HUES48 (cell line): Measurements from ENCODE around the gene MIGA2.

Experiments
- H3K27ac ChIP-seq: one replicate; pipeline ENCODE4 v1.7.0; 2013; ENCODE audit warnings: low read depth, low read length, inconsistent platforms
- H3K27me3 ChIP-seq: 2 replicates; pipeline ENCODE4 v1.6.1; 2013; ENCODE audit warnings: mild to moderate bottlenecking, low read length; ENCODE audit not compliant: control insufficient read depth, insufficient read depth
- H3K36me3 ChIP-seq: 2 replicates; pipeline ENCODE4 v1.6.1; 2013; ENCODE audit warnings: low read length; ENCODE audit not compliant: control insufficient read depth, insufficient read depth
- H3K4me1 ChIP-seq: 2 replicates; pipeline ENCODE4 v1.6.1; 2013; ENCODE audit warnings: mild to moderate bottlenecking, low read length; ENCODE audit not compliant: control insufficient read depth, insufficient read depth
- H3K4me3 ChIP-seq: 2 replicates; pipeline ENCODE4 v1.5.1; 2013; ENCODE audit warnings: mild to moderate bottlenecking, low read depth, low read length
- H3K9ac ChIP-seq: 2 replicates; pipeline ENCODE4 v1.6.1; 2013; ENCODE audit warnings: mild to moderate bottlenecking, low read depth, low read length, moderate library complexity
- H3K9me3 ChIP-seq: 2 replicates; pipeline ENCODE4 v1.6.1; 2013; ENCODE audit warnings: low read length; ENCODE audit not compliant: control insufficient read depth, insufficient read depth

Gene MIGA2

DNA sequence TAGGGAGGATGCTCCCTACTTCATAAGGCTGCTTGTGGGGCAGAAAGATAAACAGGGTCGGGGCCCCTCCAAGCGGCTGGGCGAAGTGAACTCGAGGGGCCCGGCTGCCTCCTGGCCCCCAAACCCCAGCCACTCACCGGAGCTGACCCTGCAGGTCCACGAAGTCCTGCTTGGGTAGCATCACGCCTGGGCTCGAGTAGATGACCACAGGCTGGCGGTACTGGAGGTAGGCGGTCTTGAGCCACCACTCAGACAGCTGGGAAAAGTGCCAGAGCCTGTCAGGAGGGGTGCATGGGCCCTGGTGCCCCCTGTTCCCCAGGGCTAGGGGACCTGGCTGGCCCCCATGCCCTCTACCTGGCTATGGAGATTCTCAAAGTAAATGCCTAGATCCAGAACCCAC, 67.6 kb downstream of the MIGA2 start:
- Histone ChIP-seq H3K36me3 (no peaks in the 10 kb centered on the region), H3K27ac (no peak overlapping the region), H3K4me1 (no peaks in the 10 kb centered on the region), H3K27me3 (peaks cover 6% of the 10 kb centered on the region), H3K9me3 (no peaks in the 10 kb centered on the region), H3K4me3 (no peak overlapping the region), H3K9ac (no peak overlapping the region)

DNA sequence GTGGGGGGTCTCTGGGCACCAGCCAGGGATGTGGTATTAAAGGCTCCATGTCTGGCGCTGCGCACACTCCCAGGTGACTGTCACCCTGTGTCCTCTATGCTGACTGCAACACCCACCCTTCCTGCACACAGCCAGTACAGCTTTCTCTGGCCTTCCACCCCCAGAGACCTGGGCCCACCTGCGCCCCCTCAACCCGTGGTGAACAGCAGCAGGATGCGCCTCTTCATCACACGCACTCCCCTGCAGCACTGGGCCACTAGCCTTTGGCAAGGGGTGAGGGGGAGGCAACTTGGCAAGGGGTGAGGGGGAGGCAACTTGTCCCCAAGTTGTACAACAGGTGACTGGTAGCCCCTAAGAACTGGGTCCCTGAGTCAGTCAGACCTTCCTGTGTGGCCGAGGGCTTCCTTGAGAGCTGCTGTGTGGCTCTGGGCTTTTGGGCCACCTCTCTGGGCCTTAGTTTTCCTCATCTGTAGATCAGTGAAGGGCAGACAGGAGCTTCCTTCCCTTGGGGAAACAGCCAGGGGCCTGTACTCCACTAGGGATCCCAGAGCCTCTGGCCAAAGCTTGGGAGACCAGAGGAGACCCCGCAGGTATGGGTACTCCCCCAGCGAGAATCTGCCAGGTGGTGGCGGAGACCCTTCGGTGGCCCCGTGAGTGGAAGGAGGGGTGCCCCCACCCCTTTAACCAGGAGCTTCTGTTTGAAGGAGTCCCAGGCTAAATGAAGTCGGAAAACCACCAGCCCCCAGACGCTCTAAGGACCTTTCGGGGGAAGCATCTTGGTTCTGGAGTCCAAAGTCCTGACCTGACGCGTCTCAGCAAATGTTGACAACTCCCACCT, 69.7 kb downstream of the MIGA2 start:
- peaks cover 19% of the 10 kb centered on the region for H3K27me3 ChIP-seq
- no peak overlapping the region for H3K4me3 ChIP-seq
- H3K4me1 ChIP-seq = no peaks in the 10 kb centered on the region
- H3K27ac ChIP-seq = no peak overlapping the region
- no peaks in the 10 kb centered on the region for H3K36me3 ChIP-seq
- H3K9me3 ChIP-seq = no peaks in the 10 kb centered on the region
- no peak overlapping the region for H3K9ac ChIP-seq

DNA sequence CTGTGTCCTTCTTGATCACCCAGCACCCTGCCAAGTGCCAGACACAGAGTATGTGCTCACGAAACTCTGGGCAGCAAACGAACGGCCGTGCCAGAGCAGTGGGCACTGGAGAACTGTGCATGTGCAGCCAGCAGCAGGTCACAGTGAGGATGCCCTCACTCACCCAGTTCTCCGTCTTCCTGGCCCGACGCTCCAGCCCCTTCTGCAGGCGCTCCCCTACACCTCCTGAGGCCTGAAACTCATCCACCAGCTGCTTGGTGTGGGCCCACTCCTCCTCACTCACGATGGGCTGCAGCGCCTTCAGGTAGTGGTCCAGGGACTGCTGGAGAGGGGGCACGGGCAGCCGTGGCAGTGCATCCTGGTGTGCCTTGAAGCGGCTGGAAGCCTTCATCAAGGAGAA, 71.2 kb downstream of the MIGA2 start:
- peaks cover 15% of the 10 kb centered on the region for H3K27me3 ChIP-seq
- H3K9ac ChIP-seq = no peak overlapping the region
- H3K27ac ChIP-seq = no peak overlapping the region
- H3K9me3 ChIP-seq = no peaks in the 10 kb centered on the region
- no peaks in the 10 kb centered on the region for H3K36me3 ChIP-seq
- no peaks in the 10 kb centered on the region for H3K4me1 ChIP-seq
- no peak overlapping the region for H3K4me3 ChIP-seq

DNA sequence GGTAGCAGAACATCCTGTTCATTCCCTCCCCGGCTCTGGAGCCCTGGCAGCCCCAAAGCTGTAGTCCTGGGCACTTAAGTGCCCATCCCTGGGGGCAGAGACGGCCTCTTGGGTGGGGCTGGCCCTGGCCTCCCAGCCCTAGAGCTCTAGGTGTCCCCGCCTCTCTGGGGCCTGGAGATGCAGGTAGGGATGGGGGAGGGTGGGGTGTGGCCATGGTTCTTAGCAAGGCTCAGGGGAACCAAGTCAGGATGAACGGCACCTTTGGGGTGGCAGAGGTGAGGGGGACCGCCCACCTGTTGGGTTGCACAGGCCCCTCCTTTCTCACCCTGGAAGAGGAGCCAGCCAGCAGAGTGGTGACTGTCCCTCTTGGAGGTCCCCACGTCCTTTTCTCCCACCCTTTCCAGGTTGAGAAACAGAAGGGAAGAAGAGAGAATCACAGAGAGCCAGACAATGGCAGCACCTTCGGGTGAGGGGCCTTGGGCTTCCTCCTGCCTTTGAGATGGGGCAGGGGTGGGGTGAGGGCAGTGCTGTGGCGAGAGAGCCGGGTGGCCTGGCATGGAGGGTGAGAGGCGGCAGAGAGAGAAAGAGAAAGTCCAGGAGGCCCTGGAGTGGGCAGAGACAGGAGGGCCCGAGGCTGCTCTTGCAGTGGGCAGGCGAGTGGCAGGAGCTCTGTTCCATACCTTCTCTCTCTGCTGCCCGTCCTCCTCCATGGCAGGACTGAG, 71.8 kb downstream of the MIGA2 start:
- Histone ChIP-seq H3K9me3 (no peaks in the 10 kb centered on the region), H3K4me3 (no peak overlapping the region), H3K36me3 (no peaks in the 10 kb centered on the region), H3K27me3 (peaks cover 15% of the 10 kb centered on the region), H3K27ac (no peak overlapping the region), H3K4me1 (no peaks in the 10 kb centered on the region), H3K9ac (no peak overlapping the region)

DNA sequence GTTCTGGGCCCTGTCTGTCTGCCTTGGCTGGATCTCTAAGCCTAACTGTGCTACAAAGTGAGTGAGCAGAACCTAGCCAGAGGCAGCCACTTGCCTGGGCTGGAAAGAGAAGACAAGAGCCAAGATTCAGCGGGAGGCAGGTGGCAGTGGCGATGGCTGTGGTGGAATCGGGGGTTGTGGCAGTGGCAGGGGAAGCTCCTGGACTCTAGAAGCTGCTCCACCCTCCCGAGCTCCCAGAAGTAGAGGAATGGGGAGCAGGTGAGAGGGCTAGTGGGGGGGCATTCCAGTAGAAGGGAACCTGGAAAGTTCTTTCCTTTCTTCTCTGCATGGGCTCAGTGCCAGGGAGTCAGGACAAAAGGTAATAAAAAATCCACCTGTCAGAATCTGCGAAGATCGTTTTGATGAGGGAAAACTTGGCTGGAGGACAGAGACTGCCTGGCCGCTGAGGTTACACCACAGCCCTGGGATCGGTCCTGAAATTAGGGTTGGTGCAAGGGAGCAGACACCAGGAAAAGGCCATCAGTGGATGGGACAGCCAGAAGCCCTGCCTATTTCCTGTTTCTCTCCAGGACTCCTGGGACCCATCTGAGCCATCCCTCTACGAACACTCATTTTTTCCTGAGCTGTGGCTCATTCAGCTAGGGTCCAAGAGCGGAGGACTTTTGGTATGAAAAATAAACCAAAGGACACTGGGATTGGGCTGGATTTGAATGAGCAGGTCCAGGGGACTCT, 72.5 kb downstream of the MIGA2 start:
- Histone ChIP-seq H3K4me3 (no peak overlapping the region), H3K9me3 (no peaks in the 10 kb centered on the region), H3K9ac (no peak overlapping the region), H3K27me3 (peaks cover 15% of the 10 kb centered on the region), H3K36me3 (no peaks in the 10 kb centered on the region), H3K4me1 (no peaks in the 10 kb centered on the region), H3K27ac (no peak overlapping the region)

DNA sequence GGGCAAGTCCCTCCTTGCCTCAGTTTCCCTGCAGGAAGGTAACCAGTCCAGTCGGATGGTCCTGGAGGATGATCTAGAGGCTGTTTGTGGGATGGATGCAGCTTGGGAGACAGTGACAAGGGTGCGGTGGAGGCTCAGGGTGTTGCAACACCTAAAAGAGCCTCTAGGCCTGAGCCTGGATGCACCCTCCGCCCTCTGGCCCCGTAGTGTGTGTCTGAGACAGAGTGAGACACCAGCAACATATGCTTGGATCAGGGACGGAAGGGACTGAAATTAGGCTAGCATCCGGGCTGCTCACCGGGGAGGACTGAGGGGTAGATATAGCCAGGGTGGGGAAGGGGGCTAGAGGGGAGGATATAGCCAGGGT, 73.1 kb downstream of the MIGA2 start:
- Histone ChIP-seq H3K9me3 (no peaks in the 10 kb centered on the region), H3K36me3 (no peaks in the 10 kb centered on the region), H3K9ac (no peak overlapping the region), H3K4me1 (no peaks in the 10 kb centered on the region), H3K27me3 (peaks cover 15% of the 10 kb centered on the region), H3K4me3 (no peak overlapping the region), H3K27ac (no peak overlapping the region)

DNA sequence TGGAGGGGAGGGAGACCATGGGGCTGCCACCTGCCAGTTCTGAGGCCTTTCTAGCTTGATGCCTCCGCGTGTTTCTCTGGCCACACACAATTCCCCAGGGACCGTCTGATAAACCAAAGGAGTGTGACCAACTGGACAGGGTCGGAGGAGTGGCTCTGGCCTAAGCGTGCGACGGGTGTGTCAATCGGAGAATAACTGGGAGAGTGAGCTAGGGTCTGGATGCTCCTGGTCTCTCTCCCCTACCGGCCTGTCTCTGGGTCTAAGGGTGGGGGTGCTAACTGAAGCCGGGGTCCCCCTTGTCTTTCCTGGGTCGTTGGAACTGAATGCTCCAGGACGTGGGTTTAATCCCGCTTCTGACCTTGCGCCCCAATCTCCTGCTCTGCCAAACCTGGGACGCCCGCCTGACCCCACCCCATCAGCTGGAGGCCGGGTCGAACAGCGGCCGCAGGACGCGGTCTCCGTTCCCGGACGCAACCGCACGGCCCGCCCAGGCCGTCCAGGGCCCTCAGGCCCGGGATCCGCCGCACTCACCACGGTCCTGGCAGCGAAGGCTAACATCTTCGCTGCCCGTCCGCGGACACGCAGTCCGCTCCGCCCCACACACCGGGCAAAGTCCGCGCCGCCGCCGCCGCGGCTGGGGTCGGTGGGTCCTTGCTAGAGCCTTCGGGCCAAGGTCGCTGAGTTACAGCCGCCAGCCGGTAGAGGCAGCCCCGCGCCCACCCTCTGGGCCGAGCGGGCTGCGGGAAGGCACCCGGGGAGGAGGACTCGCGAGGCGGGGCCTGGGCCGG, 73.7 kb downstream of the MIGA2 start:
- Histone ChIP-seq H3K4me1 (no peaks in the 10 kb centered on the region), H3K36me3 (no peaks in the 10 kb centered on the region), H3K27ac (no peak overlapping the region), H3K9me3 (no peaks in the 10 kb centered on the region), H3K9ac (peak overlapping the region; percentile 35; the same call in 1 of the 2 replicates), H3K4me3 (peak overlapping the region; percentile 89), H3K27me3 (peaks cover 15% of the 10 kb centered on the region)

DNA sequence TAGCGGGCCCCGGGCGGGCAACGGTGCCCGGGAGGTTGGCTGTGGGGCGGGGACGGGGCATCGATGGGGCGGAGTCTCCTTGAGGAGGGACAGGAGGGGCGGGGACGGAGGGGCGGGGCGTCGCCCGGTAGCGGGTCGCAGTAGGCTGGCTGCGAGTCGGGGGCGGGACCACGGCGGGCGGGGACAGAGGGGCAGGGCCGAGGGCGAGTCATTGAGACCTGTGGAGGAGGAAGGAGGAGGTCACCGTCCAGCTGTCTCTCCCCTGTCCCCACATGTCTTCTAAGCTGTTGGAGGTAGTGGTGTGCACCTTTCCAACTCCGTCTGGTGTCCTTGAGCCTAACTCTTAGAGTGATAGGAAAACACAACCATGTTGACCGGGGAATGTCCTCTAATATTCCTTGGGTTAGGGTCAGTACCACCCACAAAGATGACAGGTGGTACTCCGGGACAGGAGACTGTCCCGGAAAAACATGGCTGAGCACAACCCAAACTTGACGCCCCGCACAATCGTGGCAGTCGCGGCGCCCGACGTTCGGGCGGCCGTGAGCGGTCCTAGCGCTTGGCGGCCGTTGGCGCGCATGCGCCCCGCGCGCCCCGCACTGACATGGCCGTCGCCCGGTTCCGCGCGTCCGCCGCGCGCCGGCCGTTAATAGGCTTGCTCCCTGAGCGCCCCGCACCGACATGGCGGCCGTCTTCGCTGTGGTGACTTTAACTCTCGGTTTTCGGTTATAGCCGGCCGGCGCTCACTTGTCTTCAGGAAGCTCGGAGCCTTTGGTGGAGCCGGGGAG, 74.5 kb downstream of the MIGA2 start, which contains the start of the genes CRAT and PTPA:
Gene CRAT (minus strand): TSS at position 54 of the 788 bp plus-strand sequence. CDS start 284 bp downstream, outside the sequence.
Gene PTPA (plus strand): TSS at position 676 of the 788 bp plus-strand sequence. CDS start 186 bp downstream, outside the sequence.
- H3K4me1 ChIP-seq = no peaks in the 10 kb centered on the region

DNA sequence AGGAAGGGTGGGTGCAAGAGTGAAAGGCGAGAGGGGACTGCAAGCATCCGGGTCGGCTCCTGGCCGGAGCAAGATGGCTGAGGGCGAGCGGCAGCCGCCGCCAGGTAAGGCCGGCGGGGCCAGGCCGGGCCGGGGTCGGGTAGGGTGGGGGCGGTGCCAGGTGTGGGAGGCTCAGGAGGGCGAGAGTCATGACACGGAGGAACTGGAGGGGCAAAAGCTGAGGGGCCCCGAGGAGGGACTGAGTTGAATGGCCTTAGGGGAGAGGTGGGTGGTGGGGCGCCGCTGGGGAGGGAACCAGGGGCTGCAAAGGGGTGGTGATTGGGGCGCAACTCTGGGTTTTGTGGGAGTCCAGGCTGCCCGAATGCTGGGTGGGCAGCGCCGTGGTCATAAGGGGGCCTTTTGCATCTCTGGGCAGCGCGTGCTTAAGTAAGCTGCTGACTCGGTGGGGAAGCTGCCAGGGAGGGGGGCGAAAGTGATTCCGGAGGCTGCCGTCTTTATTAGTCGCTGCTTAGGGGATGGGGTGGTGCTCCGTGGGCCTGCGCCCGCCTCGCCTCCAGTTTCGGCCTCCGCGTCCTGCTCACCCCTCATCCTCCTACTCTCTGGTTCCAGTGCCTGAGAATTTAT, 75.2 kb downstream of the MIGA2 start:
- no peaks in the 10 kb centered on the region for H3K9me3 ChIP-seq

More for the DNA sequence above, 74.5 kb downstream of the MIGA2 start, which contains the start of the genes CRAT and PTPA:
- Histone ChIP-seq H3K27ac (peak within 1 kb of the TSS; percentile 98), H3K9me3 (no peaks in the 10 kb centered on the region), H3K36me3 (no peaks in the 10 kb centered on the region), H3K9ac (peak within 1 kb of the TSS; percentile 97), H3K4me3 (peak within 1 kb of the TSS; percentile 92), H3K27me3 (peaks cover 15% of the 10 kb centered on the region)

More for the DNA sequence above, 75.2 kb downstream of the MIGA2 start:
- Histone ChIP-seq H3K4me3 (peak overlapping the region; percentile 92), H3K36me3 (no peaks in the 10 kb centered on the region), H3K27ac (peak overlapping the region; percentile 98), H3K27me3 (peaks cover 15% of the 10 kb centered on the region), H3K9ac (peak overlapping the region; percentile 97), H3K4me1 (no peaks in the 10 kb centered on the region)
